ENCODE measurements around the gene CTNND2. TPM values are rescaled to one million over a fixed set of nuclear protein-coding genes. Genes with fewer than 3 reads are reported as not detected.

Gene CTNND2
- total and polyA plus RNA-seq, 4 donors, result 0.03 to 1.0 (median 0.27) TPM

GRCh38 chr5:10958728-10959127, 945.5 kb downstream of the CTNND2 start:
- DNase-seq (no peak), ATAC-seq (ENCODE audit: low FRiP score) (no peak)
- Histone ChIP-seq H3K36me3 (ENCODE audit: control insufficient read depth in 1 of 2, insufficient read depth in 2 of 2, low read length in 1 of 2) (no peaks in the 10 kb centered on the region), H3K9me3 (ENCODE audit: control insufficient read depth, low read length) (no peaks in the 10 kb centered on the region), H3K4me3 (ENCODE audit: low read length in 2 of 2) (no peak overlapping the region), H3K27ac (ENCODE audit: low read depth in 1 of 2, low read length in 2 of 2) (no peak overlapping the region), H3K4me1 (ENCODE audit: control insufficient read depth in 1 of 2, insufficient read depth in 2 of 2, low read length in 2 of 2) (no peaks in the 10 kb centered on the region), H3K27me3 (ENCODE audit: control insufficient read depth in 1 of 2, insufficient read depth in 2 of 2, low read length in 1 of 2) (no peaks in the 10 kb centered on the region)
- intact Hi-C loops (cut with DNase I), result no loop called here

DNA sequence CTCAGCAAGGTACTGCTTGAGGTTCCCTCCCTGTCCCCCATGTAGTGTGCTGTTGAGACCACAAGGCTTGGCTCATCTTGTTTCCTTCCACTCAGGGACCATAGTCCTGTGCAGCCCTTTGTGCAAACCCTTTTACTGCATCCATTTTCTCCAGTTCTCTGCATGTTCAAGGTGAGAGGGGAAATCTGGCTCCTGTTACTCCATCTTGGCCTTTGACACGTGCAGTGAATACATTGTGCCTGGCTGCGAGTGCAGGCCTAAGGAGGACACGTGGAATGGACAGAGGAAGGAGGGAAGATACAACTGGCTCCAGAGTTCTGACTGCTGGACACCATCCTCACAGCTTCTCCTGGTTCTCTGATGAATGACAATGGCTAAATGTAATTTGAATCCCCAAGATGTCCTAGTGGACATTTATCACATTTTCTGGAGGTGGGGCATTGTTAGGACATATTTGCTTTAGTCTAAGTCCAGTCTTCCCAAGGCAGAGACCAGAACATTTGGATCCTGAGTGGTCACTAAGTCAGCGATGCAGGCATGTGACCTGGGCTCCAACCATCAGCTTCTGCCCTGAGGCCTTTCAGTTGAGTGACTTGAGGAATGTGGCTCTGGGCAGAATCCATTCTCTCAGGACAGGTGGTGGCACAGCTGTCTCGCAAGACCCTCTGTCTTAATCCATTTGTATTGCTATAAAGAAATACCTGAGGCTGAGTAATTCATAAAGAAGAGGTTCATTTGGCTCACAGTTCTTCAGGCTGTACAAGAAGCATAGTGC, 954.2 kb downstream of the CTNND2 start:
- no peaks in the 10 kb centered on the region for H3K27me3 ChIP-seq (ENCODE audit: control insufficient read depth in 1 of 2, insufficient read depth in 2 of 2, low read length in 1 of 2)
- H3K36me3 ChIP-seq (ENCODE audit: control insufficient read depth in 1 of 2, insufficient read depth in 2 of 2, low read length in 1 of 2), result no peaks in the 10 kb centered on the region
- no peaks in the 10 kb centered on the region for H3K4me1 ChIP-seq (ENCODE audit: control insufficient read depth in 1 of 2, insufficient read depth in 2 of 2, low read length in 2 of 2)
- no peak for ATAC-seq (ENCODE audit: low FRiP score)
- H3K27ac ChIP-seq (ENCODE audit: low read depth in 1 of 2, low read length in 2 of 2), result no peak overlapping the region
- no peaks in the 10 kb centered on the region for H3K9me3 ChIP-seq (ENCODE audit: control insufficient read depth, low read length)
- no peak for DNase-seq
- intact Hi-C loops (cut with DNase I), result no loop called here
- WGBS, 2 donors, result 80 to 84% methylated on average over 5 of the region's 5 CpGs
- H3K4me3 ChIP-seq (ENCODE audit: low read length in 2 of 2), result no peak overlapping the region

GRCh38 chr5:10946050-10946449, 958.2 kb downstream of the CTNND2 start:
- ATAC-seq (ENCODE audit: low FRiP score) (no peak), DNase-seq (no peak)
- Histone ChIP-seq H3K4me3 (ENCODE audit: low read length in 2 of 2) (no peak overlapping the region), H3K27me3 (ENCODE audit: control insufficient read depth in 1 of 2, insufficient read depth in 2 of 2, low read length in 1 of 2) (no peaks in the 10 kb centered on the region), H3K36me3 (ENCODE audit: control insufficient read depth in 1 of 2, insufficient read depth in 2 of 2, low read length in 1 of 2) (no peaks in the 10 kb centered on the region), H3K4me1 (ENCODE audit: control insufficient read depth in 1 of 2, insufficient read depth in 2 of 2, low read length in 2 of 2) (no peaks in the 10 kb centered on the region), H3K9me3 (ENCODE audit: control insufficient read depth, low read length) (no peaks in the 10 kb centered on the region), H3K27ac (ENCODE audit: low read depth in 1 of 2, low read length in 2 of 2) (no peak overlapping the region)
- WGBS, 2 donors, result 64 to 68% methylated on average over 4 of the region's 4 CpGs
- intact Hi-C loops (cut with DNase I), result no loop called here

DNA sequence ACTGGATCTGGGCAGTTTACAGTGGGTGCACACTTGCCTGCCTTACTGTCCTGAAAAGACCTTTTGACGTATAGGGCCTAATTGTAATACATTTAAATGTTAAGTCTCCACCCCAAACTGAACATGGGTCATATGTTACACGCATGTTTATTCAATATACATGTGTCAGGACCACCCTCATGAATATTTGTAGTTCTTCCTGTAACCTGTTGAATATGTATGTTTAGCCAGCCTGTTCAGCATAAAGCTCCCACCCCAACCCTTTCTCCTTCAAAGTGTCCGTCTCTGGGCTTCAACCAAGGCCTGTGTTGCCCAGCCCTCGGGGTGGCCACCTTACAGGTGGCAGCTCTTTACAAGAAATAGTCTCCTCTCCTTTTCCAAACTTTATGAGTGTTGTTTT, 962.3 kb downstream of the CTNND2 start:
- Histone ChIP-seq H3K27ac (ENCODE audit: low read depth in 1 of 2, low read length in 2 of 2) (no peak overlapping the region), H3K9me3 (ENCODE audit: control insufficient read depth, low read length) (no peaks in the 10 kb centered on the region), H3K27me3 (ENCODE audit: control insufficient read depth in 1 of 2, insufficient read depth in 2 of 2, low read length in 1 of 2) (no peaks in the 10 kb centered on the region), H3K36me3 (ENCODE audit: control insufficient read depth in 1 of 2, insufficient read depth in 2 of 2, low read length in 1 of 2) (no peaks in the 10 kb centered on the region), H3K4me3 (ENCODE audit: low read length in 2 of 2) (no peak overlapping the region), H3K4me1 (ENCODE audit: control insufficient read depth in 1 of 2, insufficient read depth in 2 of 2, low read length in 2 of 2) (no peaks in the 10 kb centered on the region)
- DNase-seq (no peak), ATAC-seq (ENCODE audit: low FRiP score) (no peak)
- intact Hi-C loops (cut with DNase I), result no loop called here
- WGBS, 2 donors, result 91 to 93% methylated on average over 4 of the region's 4 CpGs

GRCh38 chr5:10936081-10936855, 968.0 kb downstream of the CTNND2 start:
- DNase-seq (no peak), ATAC-seq (ENCODE audit: low FRiP score) (no peak)
- WGBS, 2 donors, result 89 to 91% methylated on average over 14 of the region's 14 CpGs
- Histone ChIP-seq H3K36me3 (ENCODE audit: control insufficient read depth in 1 of 2, insufficient read depth in 2 of 2, low read length in 1 of 2) (no peaks in the 10 kb centered on the region), H3K27me3 (ENCODE audit: control insufficient read depth in 1 of 2, insufficient read depth in 2 of 2, low read length in 1 of 2) (no peaks in the 10 kb centered on the region), H3K9me3 (ENCODE audit: control insufficient read depth, low read length) (no peaks in the 10 kb centered on the region), H3K4me1 (ENCODE audit: control insufficient read depth in 1 of 2, insufficient read depth in 2 of 2, low read length in 2 of 2) (no peaks in the 10 kb centered on the region), H3K27ac (ENCODE audit: low read depth in 1 of 2, low read length in 2 of 2) (no peak overlapping the region), H3K4me3 (ENCODE audit: low read length in 2 of 2) (no peak overlapping the region)
- intact Hi-C loops (cut with DNase I), result no loop called here

DNA sequence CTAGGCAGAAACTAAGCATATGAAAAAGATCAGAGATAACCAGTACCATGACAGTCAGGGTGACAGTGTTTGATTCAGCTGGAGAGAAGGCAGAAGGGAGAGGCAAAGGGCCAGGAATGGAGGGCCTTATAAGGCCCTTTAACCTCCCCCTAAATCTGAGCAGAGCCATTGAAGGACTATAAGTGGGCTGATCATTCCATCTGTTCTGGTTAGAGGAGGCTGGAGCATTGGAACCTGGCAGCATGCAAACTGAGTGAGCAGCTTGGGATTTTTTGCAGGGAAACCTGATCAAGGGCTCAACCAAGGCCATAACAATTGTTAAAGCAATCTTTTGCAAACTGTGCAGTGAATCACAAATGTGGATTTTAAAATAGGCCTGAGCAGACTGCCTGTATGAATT, 968.7 kb downstream of the CTNND2 start:
- intact Hi-C loops (cut with DNase I), result no loop called here
- no peaks in the 10 kb centered on the region for H3K4me1 ChIP-seq (ENCODE audit: control insufficient read depth in 1 of 2, insufficient read depth in 2 of 2, low read length in 2 of 2)
- H3K27me3 ChIP-seq (ENCODE audit: control insufficient read depth in 1 of 2, insufficient read depth in 2 of 2, low read length in 1 of 2), result no peaks in the 10 kb centered on the region
- H3K9me3 ChIP-seq (ENCODE audit: control insufficient read depth, low read length), result no peaks in the 10 kb centered on the region
- H3K36me3 ChIP-seq (ENCODE audit: control insufficient read depth in 1 of 2, insufficient read depth in 2 of 2, low read length in 1 of 2), result no peaks in the 10 kb centered on the region
- H3K27ac ChIP-seq (ENCODE audit: low read depth in 1 of 2, low read length in 2 of 2), result no peak overlapping the region
- H3K4me3 ChIP-seq (ENCODE audit: low read length in 2 of 2), result no peak overlapping the region
- DNase-seq (no peak), ATAC-seq (ENCODE audit: low FRiP score) (no peak)

DNA sequence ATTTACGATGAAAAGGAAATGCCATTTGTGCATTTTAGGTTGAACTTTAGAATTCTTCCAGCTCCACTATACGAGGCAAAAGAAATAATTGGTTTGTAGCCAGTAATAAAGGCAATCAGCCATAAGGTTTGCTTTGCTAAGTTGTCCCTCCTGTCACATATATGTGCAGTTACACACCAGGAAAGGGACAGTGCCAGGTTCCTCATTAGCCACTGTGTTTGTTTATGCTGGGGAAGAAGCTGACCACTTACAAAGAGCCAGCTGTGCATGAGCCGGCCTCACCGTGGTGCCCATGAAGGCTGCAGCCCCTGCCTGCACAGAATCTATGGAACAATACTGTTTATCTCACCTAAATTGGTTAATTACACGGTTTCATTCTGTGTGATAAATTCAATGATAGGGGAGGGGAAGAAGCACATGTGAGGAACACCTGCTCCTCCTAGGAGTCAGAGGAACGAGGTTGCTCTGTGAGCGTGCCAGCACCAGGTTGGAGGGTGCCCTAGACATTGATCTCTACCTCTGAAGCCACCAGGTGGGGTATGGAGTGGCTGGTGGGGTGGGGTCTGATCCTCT, 969.4 kb downstream of the CTNND2 start:
- Histone ChIP-seq H3K27me3 (ENCODE audit: control insufficient read depth in 1 of 2, insufficient read depth in 2 of 2, low read length in 1 of 2) (no peaks in the 10 kb centered on the region), H3K4me1 (ENCODE audit: control insufficient read depth in 1 of 2, insufficient read depth in 2 of 2, low read length in 2 of 2) (no peaks in the 10 kb centered on the region), H3K36me3 (ENCODE audit: control insufficient read depth in 1 of 2, insufficient read depth in 2 of 2, low read length in 1 of 2) (no peaks in the 10 kb centered on the region), H3K9me3 (ENCODE audit: control insufficient read depth, low read length) (no peaks in the 10 kb centered on the region), H3K4me3 (ENCODE audit: low read length in 2 of 2) (no peak overlapping the region), H3K27ac (ENCODE audit: low read depth in 1 of 2, low read length in 2 of 2) (no peak overlapping the region)
- DNase-seq, result no peak
- WGBS, 2 donors, result 60% methylated on average over 7 of the region's 7 CpGs
- ATAC-seq (ENCODE audit: low FRiP score), result no peak
- intact Hi-C loops (cut with DNase I), result no loop called here

- Histone ChIP-seq H3K36me3 (ENCODE audit: control insufficient read depth in 1 of 2, insufficient read depth in 2 of 2, low read length in 1 of 2) (no peaks in the 10 kb centered on the region), H3K9me3 (ENCODE audit: control insufficient read depth, low read length) (no peaks in the 10 kb centered on the region), H3K4me1 (ENCODE audit: control insufficient read depth in 1 of 2, insufficient read depth in 2 of 2, low read length in 2 of 2) (no peaks in the 10 kb centered on the region), H3K27ac (ENCODE audit: low read depth in 1 of 2, low read length in 2 of 2) (no peak overlapping the region), H3K27me3 (ENCODE audit: control insufficient read depth in 1 of 2, insufficient read depth in 2 of 2, low read length in 1 of 2) (no peaks in the 10 kb centered on the region), H3K4me3 (ENCODE audit: low read length in 2 of 2) (no peak overlapping the region)
- DNase-seq (no peak), ATAC-seq (ENCODE audit: low FRiP score) (no peak)
- intact Hi-C loops (cut with DNase I), result no loop called here
- 77 to 80% methylated on average over 4 of the region's 4 CpGs for WGBS, 2 donors
Observed at GRCh38 chr5:10933121-10933520, 971.1 kb downstream of the CTNND2 start.

GRCh38 chr5:10932426-10932825, 971.8 kb downstream of the CTNND2 start:
- WGBS, 2 donors, result 50 to 79% methylated on average over 1 of the region's 1 CpG
- Histone ChIP-seq H3K4me3 (ENCODE audit: low read length in 2 of 2) (no peak overlapping the region), H3K27me3 (ENCODE audit: control insufficient read depth in 1 of 2, insufficient read depth in 2 of 2, low read length in 1 of 2) (no peaks in the 10 kb centered on the region), H3K4me1 (ENCODE audit: control insufficient read depth in 1 of 2, insufficient read depth in 2 of 2, low read length in 2 of 2) (no peaks in the 10 kb centered on the region), H3K9me3 (ENCODE audit: control insufficient read depth, low read length) (no peaks in the 10 kb centered on the region), H3K36me3 (ENCODE audit: control insufficient read depth in 1 of 2, insufficient read depth in 2 of 2, low read length in 1 of 2) (no peaks in the 10 kb centered on the region), H3K27ac (ENCODE audit: low read depth in 1 of 2, low read length in 2 of 2) (no peak overlapping the region)
- ATAC-seq (ENCODE audit: low FRiP score) (no peak), DNase-seq (no peak)
- intact Hi-C loops (cut with DNase I), result no loop called here
